Measurements from ENCODE around the gene C1QTNF8.

C1QTNF8 gene

GRCh38 chr16:1061769-1062505, 34.1 kb downstream of the C1QTNF8 start:
- H3K27me3 ChIP-seq, result peaks cover 46% of the 10 kb centered on the region
- no peaks in the 10 kb centered on the region for H3K4me1 ChIP-seq (ENCODE audit: control insufficient read depth in 1 of 2, insufficient read depth in 1 of 2, low read depth in 1 of 2, low read length in 1 of 2)
- TF ChIP-seq CTCF (IDR thresholded peaks at IDR 0.05), result no peak
- no peaks in the 10 kb centered on the region for H3K36me3 ChIP-seq
- H3K27ac ChIP-seq, result no peak overlapping the region
- H3K4me3 ChIP-seq (ENCODE audit: low read depth in 1 of 2, low read length in 1 of 2), result no peak overlapping the region
- no peaks in the 10 kb centered on the region for H3K9me3 ChIP-seq

DNA sequence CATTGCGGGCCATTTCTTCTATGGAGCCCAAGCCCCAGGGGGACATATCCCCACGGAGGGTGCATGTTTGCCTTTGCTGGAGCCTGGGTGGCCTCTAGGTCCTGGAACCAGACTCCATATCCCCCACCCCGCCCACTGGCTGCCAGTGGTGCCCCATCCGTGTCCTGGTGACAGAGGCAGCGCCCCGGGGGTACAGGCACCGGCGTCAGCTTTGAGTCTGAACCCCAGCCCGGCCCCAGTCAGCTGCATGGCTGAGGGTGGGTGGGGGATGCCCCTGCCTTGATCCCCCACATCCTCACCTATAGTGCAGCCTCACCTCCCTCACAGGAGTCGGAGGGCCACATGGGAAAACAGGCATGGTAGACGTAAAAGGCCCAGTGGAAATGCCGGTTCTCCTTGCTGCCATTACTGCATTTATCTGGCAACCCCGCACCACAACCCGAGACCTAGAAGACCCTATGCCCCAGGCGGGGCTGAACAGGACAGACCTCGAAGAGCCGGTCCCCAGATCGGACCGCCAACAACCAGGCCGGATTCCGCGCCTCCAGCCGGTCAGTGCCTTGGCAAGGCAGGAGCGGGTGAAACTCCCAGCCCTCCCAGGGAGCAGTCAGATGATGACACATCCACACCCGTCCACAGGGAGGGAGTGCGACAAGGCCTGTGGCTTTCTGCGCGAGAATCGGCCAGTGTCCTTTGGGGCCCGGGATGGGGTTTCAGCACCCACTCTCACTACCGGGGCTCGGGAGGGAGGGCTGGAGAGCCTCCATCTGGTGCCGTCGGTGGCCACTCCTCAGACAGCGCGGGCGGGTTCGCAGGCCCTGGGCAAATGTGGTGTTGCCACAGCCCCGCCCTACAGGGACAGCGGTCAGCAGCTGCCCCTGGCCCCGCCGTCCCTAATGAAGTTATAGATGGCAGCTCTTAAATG, 35.4 kb downstream of the C1QTNF8 start:
- TF ChIP-seq CTCF (IDR thresholded peaks at IDR 0.05), result no peak
- H3K27ac ChIP-seq, result no peak overlapping the region
- peaks cover 38% of the 10 kb centered on the region for H3K27me3 ChIP-seq
- no peaks in the 10 kb centered on the region for H3K9me3 ChIP-seq
- H3K36me3 ChIP-seq, result no peaks in the 10 kb centered on the region
- H3K4me1 ChIP-seq (ENCODE audit: control insufficient read depth in 1 of 2, insufficient read depth in 1 of 2, low read depth in 1 of 2, low read length in 1 of 2), result no peaks in the 10 kb centered on the region
- H3K4me3 ChIP-seq (ENCODE audit: low read depth in 1 of 2, low read length in 1 of 2), result no peak overlapping the region

- Histone ChIP-seq H3K36me3 (no peaks in the 10 kb centered on the region), H3K9me3 (no peaks in the 10 kb centered on the region), H3K27me3 (peaks cover 32% of the 10 kb centered on the region), H3K4me1 (ENCODE audit: control insufficient read depth in 1 of 2, insufficient read depth in 1 of 2, low read depth in 1 of 2, low read length in 1 of 2) (no peaks in the 10 kb centered on the region), H3K4me3 (ENCODE audit: low read depth in 1 of 2, low read length in 1 of 2) (no peak overlapping the region), H3K27ac (no peak overlapping the region)
- no peak for TF ChIP-seq CTCF (IDR thresholded peaks at IDR 0.05)
These were observed 36.7 kb downstream of the C1QTNF8 start for GRCh38 chr16:1059310-1059709.

- Histone ChIP-seq H3K27ac (no peak overlapping the region), H3K4me1 (ENCODE audit: control insufficient read depth in 1 of 2, insufficient read depth in 1 of 2, low read depth in 1 of 2, low read length in 1 of 2) (no peaks in the 10 kb centered on the region), H3K4me3 (ENCODE audit: low read depth in 1 of 2, low read length in 1 of 2) (no peak overlapping the region), H3K27me3 (peaks cover 29% of the 10 kb centered on the region), H3K9me3 (no peaks in the 10 kb centered on the region), H3K36me3 (no peaks in the 10 kb centered on the region)
- no peak for TF ChIP-seq CTCF (IDR thresholded peaks at IDR 0.05)
These were observed 37.8 kb downstream of the C1QTNF8 start for GRCh38 chr16:1058216-1058615.

- Histone ChIP-seq H3K4me1 (ENCODE audit: control insufficient read depth in 1 of 2, insufficient read depth in 1 of 2, low read depth in 1 of 2, low read length in 1 of 2) (no peaks in the 10 kb centered on the region), H3K27ac (no peak overlapping the region), H3K36me3 (no peaks in the 10 kb centered on the region), H3K27me3 (peaks cover 29% of the 10 kb centered on the region), H3K4me3 (ENCODE audit: low read depth in 1 of 2, low read length in 1 of 2) (no peak overlapping the region), H3K9me3 (no peaks in the 10 kb centered on the region)
- TF ChIP-seq CTCF (IDR thresholded peaks at IDR 0.05), result peak; percentile 32
These were observed 38.7 kb downstream of the C1QTNF8 start for GRCh38 chr16:1057252-1057932.

All from neutrophil (primary cell).